Stimulated activated CD8-positive, alpha-beta memory T cell treated with anti-CD3 and anti-CD28 coated beads, Interleukin-12 subunit alpha, Interleukin-12 subunit beta, amount 100 ng/mL, for 1 hour (primary cell): ENCODE data around the gene LSM2.
"Not testable (repeated sequence)": the region's sequence is repeated elsewhere in the genome, so short reads cannot be mapped to it uniquely, and the experiment has no call there.

Source experiments
- DNase-seq: peaks from one replicate; pipeline ENCODE4 v3.0.0-alpha.2; 2020; ENCODE audit warnings: low read depth

Gene LSM2

GRCh38 chr6:31806470-31807272, at the start of gene LSM2:
LSM2 (minus strand) TSS chr6:31806966; CDS start chr6:31806757, 209 bp downstream.
- DNase-seq, result peak; percentile 95

- DNase-seq, result not testable (repeated sequence)
Observed at GRCh38 chr6:31851980-31852718, 45.4 kb upstream of the LSM2 start.

GRCh38 chr6:31851485-31851832, 44.7 kb upstream of the LSM2 start:
- DNase-seq, result no peak

GRCh38 chr6:31850765-31851484, 44.2 kb upstream of the LSM2 start:
- no peak for DNase-seq

GRCh38 chr6:31847276-31847978, 40.7 kb upstream of the LSM2 start:
- DNase-seq, result no peak

GRCh38 chr6:31844507-31844906, 37.7 kb upstream of the LSM2 start:
- DNase-seq, result no peak

- DNase-seq, result no peak
Observed at GRCh38 chr6:31842053-31842452, 35.3 kb upstream of the LSM2 start.

GRCh38 chr6:31839779-31840126, 33.0 kb upstream of the LSM2 start:
- not testable (repeated sequence) for DNase-seq

GRCh38 chr6:31838968-31839367, 32.2 kb upstream of the LSM2 start:
- DNase-seq, result no peak

- DNase-seq, result not testable (repeated sequence)
Observed at GRCh38 chr6:31838114-31838553, 31.4 kb upstream of the LSM2 start.

- DNase-seq, result no peak
Observed at GRCh38 chr6:31837369-31838113, 30.8 kb upstream of the LSM2 start.

- no peak for DNase-seq
Observed at GRCh38 chr6:31836474-31837368, 30.0 kb upstream of the LSM2 start.

GRCh38 chr6:31836047-31836473, 29.3 kb upstream of the LSM2 start:
- no peak for DNase-seq

GRCh38 chr6:31834367-31835250, 27.8 kb upstream of the LSM2 start:
- DNase-seq, result peak; percentile 73

- DNase-seq, result no peak
Observed at GRCh38 chr6:31831350-31832215, 24.8 kb upstream of the LSM2 start.

GRCh38 chr6:31830886-31831335, 24.1 kb upstream of the LSM2 start:
- DNase-seq, result no peak

GRCh38 chr6:31829633-31830283, 23.0 kb upstream of the LSM2 start:
- no peak for DNase-seq
